ENCODE data around the gene WWOX. TPM values are rescaled to one million over a fixed set of nuclear protein-coding genes. Genes with fewer than 3 reads are reported as not detected.

The WWOX gene
- total and polyA plus RNA-seq, 2 of the 13 experiments (the other 11 are each of a cell fraction or from before 2014, with no cell fraction given): 9.1 to 37.4 TPM

GRCh38 chr16:78727536-78727935 is 628.1 kb downstream of the WWOX start (continued):
- TF ChIP-seq ZNF18 (CRISPR knock-in tag; IDR thresholded peaks at IDR 0.05; ENCODE audit: insufficient replicate concordance) (no peak), ZNF781 (CRISPR knock-in tag; IDR thresholded peaks at IDR 0.05; ENCODE audit: borderline replicate concordance, not compliant biosample characterization) (no peak), HNRNPL (IDR thresholded peaks at IDR 0.05; ENCODE audit: low read depth, low read length) (no peak), RFX1 (IDR thresholded peaks at IDR 0.05) (no peak), MED1 (CRISPR knock-in tag; IDR thresholded peaks at IDR 0.05) (no peak), PPARG (CRISPR knock-in tag; conservative IDR thresholded peaks at IDR 0.05) (0 out of 2 replicates have a peak, but pooled peaks have one; percentile 24), RCOR2 (CRISPR knock-in tag; IDR thresholded peaks at IDR 0.05) (0 out of 2 replicates have a peak, but pooled peaks have one; percentile 30), ZFP36L2 (CRISPR knock-in tag; IDR thresholded peaks at IDR 0.05) (no peak), ZNF362 (CRISPR knock-in tag; IDR thresholded peaks at IDR 0.05; ENCODE audit: borderline replicate concordance) (no peak), SMYD3 (CRISPR knock-in tag; IDR thresholded peaks at IDR 0.05) (no peak), ZNF761 (CRISPR knock-in tag; conservative IDR thresholded peaks at IDR 0.05) (no peak), CSRNP2 (CRISPR knock-in tag; conservative IDR thresholded peaks at IDR 0.05; ENCODE audit: low read depth) (no peak), SAFB2 (CRISPR knock-in tag; IDR thresholded peaks at IDR 0.05; ENCODE audit: borderline replicate concordance, low read depth) (no peak), HNF4A (CRISPR knock-in tag; IDR thresholded peaks at IDR 0.05) (peak; percentile 98), FOXK1 (CRISPR knock-in tag; IDR thresholded peaks at IDR 0.05; ENCODE audit: borderline replicate concordance, low read depth) (peak; percentile 37; the same call in 1 of the 2 replicates), ZNF709 (CRISPR knock-in tag; IDR thresholded peaks at IDR 0.05) (no peak), ZNF513 (CRISPR knock-in tag; conservative IDR thresholded peaks at IDR 0.05) (no peak), AHDC1 (CRISPR knock-in tag; IDR thresholded peaks at IDR 0.05; ENCODE audit: borderline replicate concordance) (no peak), MED13 (CRISPR knock-in tag; IDR thresholded peaks at IDR 0.05) (no peak)
